Psoas muscle (tissue), 8 donors: Measurements from ENCODE around the gene LYG1. TPM values are rescaled to one million over a fixed set of nuclear protein-coding genes. Genes with fewer than 3 reads are reported as not detected.
A peak's percentile ranks its signal among the peaks of the same experiment; 100 is the strongest.

Experiments used
- ATAC-seq, 4 donors: fragments of 200-7000 bp; cut with Tn5 transposase; one replicate each; pipeline ENCODE4 v1.9.1; 2020; ENCODE audit warnings: moderate library complexity in 3 of 4, mild to moderate bottlenecking in 2 of 4
- DNase-seq, 2 donors: peaks; one replicate each; pipeline ENCODE4 v3.0.0-alpha.2; 2020
- H3K27ac ChIP-seq: fragments of 200-600 bp; one replicate; pipeline ENCODE4 v1.8.0; 2022
- H3K27me3 ChIP-seq, 3 donors: fragments of 200-600 bp in 1 of 3; one replicate each; pipeline versions ENCODE4 v1.6.1 to v1.8.0; 2013 to 2022; ENCODE audit warnings: low read length in 2 of 3, mild to moderate bottlenecking in 2 of 3, moderate library complexity in 1 of 3; ENCODE audit not compliant: insufficient read depth in 3 of 3
- H3K36me3 ChIP-seq, 2 donors: fragments of 200-600 bp in 1 of 2; one replicate each; pipeline versions ENCODE4 v1.6.1 to v1.8.0; 2013 to 2022; ENCODE audit warnings: low read depth in 1 of 2, mild to moderate bottlenecking in 1 of 2, moderate library complexity in 1 of 2; ENCODE audit not compliant: insufficient read depth in 1 of 2
- H3K4me1 ChIP-seq: fragments of 200-600 bp; one replicate; pipeline ENCODE4 v1.8.0; 2022
- H3K4me3 ChIP-seq: fragments of 200-600 bp; one replicate; pipeline ENCODE4 v1.8.0; 2022; ENCODE audit warnings: mild to moderate bottlenecking
- H3K9me3 ChIP-seq: fragments of 200-600 bp; one replicate; pipeline ENCODE4 v1.8.0; 2022
- CTCF ChIP-seq: fragments of 200-600 bp; IDR thresholded peaks from one replicate; pipeline ENCODE4 v1.8.0; 2022; ENCODE audit warnings: antibody characterized with exemption
- WGBS, 3 donors: extraction: QIAGEN DNeasy Blood & Tissue Kit; methylation state at CpG; one replicate each; pipeline versions ENCODE4 v1.1.6 to v1.1.7; 2013; 5-methylcytosine and 5-hydroxymethylcytosine counted together
- intact Hi-C, 2 donors: fragments of 100-400 bp; cut with DNase I; formaldehyde crosslinking; loops; one replicate each; pipeline versions ENCODE4 v1.11.0 to v1.14.2; 2022
- polyA plus RNA-seq, 3 donors: library from polyadenylated mRNA; stranded (reverse); fragments of 200-250 nt; gene quantifications; one replicate each; pipeline ENCODE4 v1.2.3, GENCODE V29; 2013
- total RNA-seq, 4 donors: library from RNA; stranded (reverse); fragmentation: NEBNext Ultra II Directional in 2 of 4; extraction: Animal tissue kit (Norgen Biotek cat#: 25700) in 2 of 4; gene quantifications; one replicate each; pipeline versions ENCODE4 v1.2.1 to v1.2.4, GENCODE V29; 2021 to 2023
- donor health status: healthy with polysubstance abuse.
- donor health status: DM: no; HTN: no; CAD: no; lungs with moderate emphysema.
- donor health status: Bipolar disorder and iron deficiency.
- donor health status: healthy.
- donor health status: DM: yes; HTN: yes; CAD: no.
- donor health status: DM: no; HTN: no; CAD: no.
- donor health status: DM: no; HTN: no; CAD: no.
- donor health status: DM: yes; HTN: yes; CAD: no.

The LYG1 gene
- total and polyA plus RNA-seq, 7 donors = 0.39 to 3.0 (median 1.0) TPM

- DNase-seq (no peak), ATAC-seq (no peak)
- Histone ChIP-seq H3K36me3 (peaks cover 0 to 12% of the 10 kb centered on the region in 2 donors), H3K27me3 (no peaks in the 10 kb centered on the region), H3K4me1 (no peaks in the 10 kb centered on the region), H3K4me3 (peak overlapping the region; percentile 22), H3K9me3 (peaks cover 6% of the 10 kb centered on the region), H3K27ac (peak overlapping the region; percentile 28)
- WGBS, 3 donors = 34 to 43% (median 36%) methylated on average over 7 of the region's 7 CpGs
- intact Hi-C loops = no loop called here
- TF ChIP-seq CTCF = no peak
Measured at GRCh38 chr2:99275882-99276281, 25.1 kb downstream of the LYG1 start.

GRCh38 chr2:99261242-99261641 lies 39.8 kb downstream of the LYG1 start:
- ATAC-seq = no peak
- Histone ChIP-seq H3K36me3 (no peaks in the 10 kb centered on the region), H3K27me3 (no peaks in the 10 kb centered on the region), H3K4me1 (no peaks in the 10 kb centered on the region), H3K27ac (no peak overlapping the region), H3K9me3 (no peaks in the 10 kb centered on the region), H3K4me3 (no peak overlapping the region)
- 65 to 75% (median 73%) methylated on average over 4 of the region's 4 CpGs for WGBS, 3 donors
- no peak for TF ChIP-seq CTCF
- intact Hi-C loops = no loop called here
- DNase-seq = no peak

- Histone ChIP-seq H3K36me3 (no peaks in the 10 kb centered on the region), H3K4me1 (no peaks in the 10 kb centered on the region), H3K27ac (no peak overlapping the region), H3K27me3 (no peaks in the 10 kb centered on the region), H3K4me3 (no peak overlapping the region), H3K9me3 (no peaks in the 10 kb centered on the region)
- ATAC-seq (no peak), DNase-seq (no peak)
- intact Hi-C loops = no loop called here
- 92 to 98% (median 96%) methylated on average over 2 of the region's 2 CpGs for WGBS, 3 donors
- no peak for TF ChIP-seq CTCF
Measured at GRCh38 chr2:99260184-99260583, 40.8 kb downstream of the LYG1 start.

- no peaks in the 10 kb centered on the region for H3K27me3 ChIP-seq
- 83 to 95% (median 86%) methylated on average over 4 of the region's 4 CpGs for WGBS, 3 donors
- H3K4me1 ChIP-seq = no peaks in the 10 kb centered on the region
- H3K9me3 ChIP-seq = no peaks in the 10 kb centered on the region
- no peak for TF ChIP-seq CTCF
- no peak overlapping the region for H3K27ac ChIP-seq
- no peak overlapping the region for H3K4me3 ChIP-seq
- DNase-seq (no peak), ATAC-seq (no peak)
- no peaks in the 10 kb centered on the region for H3K36me3 ChIP-seq
- intact Hi-C loops = no loop called here
Measured at GRCh38 chr2:99259465-99259864, 41.5 kb downstream of the LYG1 start.

- no peak overlapping the region for H3K27ac ChIP-seq
- DNase-seq = no peak
- ATAC-seq = no peak
- no peaks in the 10 kb centered on the region for H3K27me3 ChIP-seq
- H3K36me3 ChIP-seq = no peaks in the 10 kb centered on the region
- H3K4me1 ChIP-seq = no peaks in the 10 kb centered on the region
- no peak overlapping the region for H3K4me3 ChIP-seq
- TF ChIP-seq CTCF = no peak
- no peaks in the 10 kb centered on the region for H3K9me3 ChIP-seq
- intact Hi-C loops = no loop called here
- WGBS, 3 donors = 93 to 99% (median 97%) methylated on average over 2 of the region's 2 CpGs
Measured at GRCh38 chr2:99256677-99257076, 44.3 kb downstream of the LYG1 start.
